ENCODE results near the gene LMX1B. TPM values are rescaled to one million over a fixed set of nuclear protein-coding genes. Genes with fewer than 3 reads are reported as not detected.
A peak's percentile ranks its signal among the peaks of the same experiment; 100 is the strongest.
"Not testable (repeated sequence)": the region's sequence is repeated elsewhere in the genome, so short reads cannot be mapped to it uniquely, and the experiment has no call there.

Gene LMX1B
- polyA plus RNA-seq, 1 of the 3 experiments (the other 2 are of a cell fraction) = not detected

- Histone ChIP-seq H3K9ac (no peak overlapping the region), H3K79me2 (ENCODE audit: insufficient read depth) (no peaks in the 10 kb centered on the region), H4K20me1 (ENCODE audit: insufficient read depth) (no peaks in the 10 kb centered on the region), H3K27ac (ENCODE audit: low read depth in 2 of 2, low read length in 1 of 2) (no peak overlapping the region), H3K27me3 (ENCODE audit: insufficient read depth) (peaks cover 6% of the 10 kb centered on the region), H3K4me3 (ENCODE audit: low read depth in 2 of 2, low read length in 1 of 2) (no peak overlapping the region), H3K9me2 (no peaks in the 10 kb centered on the region), H3K4me1 (ENCODE audit: control insufficient read depth in 1 of 2, insufficient read depth in 2 of 2, low read depth in 1 of 2, low read length in 1 of 2) (peaks cover 10% of the 10 kb centered on the region in 2 experiments; a peak in 2 of 4 replicates), H3K9me3 (no peaks in the 10 kb centered on the region), H2AFZ (ENCODE audit: low read depth) (no peak overlapping the region), H3F3A (replicated peaks; ENCODE audit: insufficient read depth) (no peaks in the 10 kb centered on the region), H3K4me2 (no peak overlapping the region), H3K36me3 (replicated peaks in 1 of 2; ENCODE audit: control insufficient read depth in 1 of 2, insufficient read depth in 2 of 2, low read length in 1 of 2) (no peaks in the 10 kb centered on the region)
- no peak for DNase-seq
- ChIA-PET POLR2A (no interaction called here), CTCF (interaction anchor here (1.1 to 3.8 kb wide), 3 partner anchors 9 to 224 kb away, joined by 3 to 12 read pairs (median 7); no protein-coding TSS in a partner anchor)
- no peak for TF ChIP-seq YY1 (IDR thresholded peaks at IDR 0.05; ENCODE audit: low read depth)
- no peak for TF ChIP-seq SMC3 (IDR thresholded peaks at IDR 0.05; ENCODE audit: low read depth, low read length)
- no peak for TF ChIP-seq CHD2 (IDR thresholded peaks at IDR 0.05; ENCODE audit: low read length, partially characterized antibody)
- TF ChIP-seq POLR2AphosphoS5 (IDR thresholded peaks at IDR 0.05; ENCODE audit: low read depth, low read length) = no peak
- no peak for TF ChIP-seq REST (IDR thresholded peaks at IDR 0.05; ENCODE audit: low read depth, low read length)
- TF ChIP-seq NFIC (IDR thresholded peaks at IDR 0.05; ENCODE audit: borderline replicate concordance) = no peak
- TF ChIP-seq EP300 (IDR thresholded peaks at IDR 0.05; ENCODE audit: borderline replicate concordance in 1 of 2, low read depth in 1 of 2, low read length in 1 of 2) = no peak
Measured at GRCh38 chr9:126715382-126715781, 101.7 kb downstream of the LMX1B start.

GRCh38 chr9:126717441-126717840 lies 103.7 kb downstream of the LMX1B start:
- H3K9me3 ChIP-seq; H3K9ac ChIP-seq; POLR2A ChIA-PET; H3F3A ChIP-seq (replicated peaks; ENCODE audit: insufficient read depth); H3K9me2 ChIP-seq; H3K4me2 ChIP-seq; H2AFZ ChIP-seq (ENCODE audit: low read depth); H3K79me2 ChIP-seq (ENCODE audit: insufficient read depth); H3K27ac ChIP-seq (ENCODE audit: low read depth in 2 of 2, low read length in 1 of 2); H3K27me3 ChIP-seq (ENCODE audit: insufficient read depth); H4K20me1 ChIP-seq (ENCODE audit: insufficient read depth); DNase-seq; H3K4me3 ChIP-seq (ENCODE audit: low read depth in 2 of 2, low read length in 1 of 2); H3K36me3 ChIP-seq (replicated peaks in 1 of 2; ENCODE audit: control insufficient read depth in 1 of 2, insufficient read depth in 2 of 2, low read length in 1 of 2): not testable (repeated sequence)
- peaks cover 10 to 18% of the 10 kb centered on the region in 2 experiments; a peak in 2 of 4 replicates for H3K4me1 ChIP-seq (ENCODE audit: control insufficient read depth in 1 of 2, insufficient read depth in 2 of 2, low read depth in 1 of 2, low read length in 1 of 2)
- 50% methylated on average over 5 of the region's 5 CpGs for WGBS (ENCODE audit: low lambda C conversion rate)
- CTCF ChIA-PET = interaction anchor here (1.7 to 6.2 kb wide), 4 partner anchors 11 to 64 kb away, joined by 5 to 66 read pairs (median 9); no protein-coding TSS in a partner anchor

- CTCF ChIA-PET = interaction anchor here (0.6 to 6.2 kb wide), 4 partner anchors 13 to 62 kb away, joined by 3 to 66 read pairs (median 10); no protein-coding TSS in a partner anchor
Measured at GRCh38 chr9:126719618-126720031, 105.9 kb downstream of the LMX1B start.

More at GRCh38 chr9:126719618-126720031, 105.9 kb downstream of the LMX1B start:
- Histone ChIP-seq H3F3A (replicated peaks; ENCODE audit: insufficient read depth) (no peaks in the 10 kb centered on the region), H3K4me3 (ENCODE audit: low read depth in 2 of 2, low read length in 1 of 2) (no peak overlapping the region), H2AFZ (ENCODE audit: low read depth) (no peak overlapping the region), H3K4me1 (ENCODE audit: control insufficient read depth in 1 of 2, insufficient read depth in 2 of 2, low read depth in 1 of 2, low read length in 1 of 2) (peaks cover 10 to 34% of the 10 kb centered on the region in 2 experiments; a peak in 2 of 4 replicates), H3K9me3 (no peaks in the 10 kb centered on the region), H3K36me3 (replicated peaks in 1 of 2; ENCODE audit: control insufficient read depth in 1 of 2, insufficient read depth in 2 of 2, low read length in 1 of 2) (no peaks in the 10 kb centered on the region), H4K20me1 (ENCODE audit: insufficient read depth) (no peaks in the 10 kb centered on the region), H3K79me2 (ENCODE audit: insufficient read depth) (no peaks in the 10 kb centered on the region), H3K4me2 (no peak overlapping the region), H3K9me2 (no peaks in the 10 kb centered on the region), H3K9ac (no peak overlapping the region), H3K27me3 (ENCODE audit: insufficient read depth) (peaks cover 12% of the 10 kb centered on the region), H3K27ac (ENCODE audit: low read depth in 2 of 2, low read length in 1 of 2) (peak overlapping the region in 1 of 2 experiments; percentile 75; a peak in 2 of 4 replicates)
- 40% methylated on average over 6 of the region's 6 CpGs for WGBS (ENCODE audit: low lambda C conversion rate)
- TF ChIP-seq CHD2 (IDR thresholded peaks at IDR 0.05; ENCODE audit: low read length, partially characterized antibody) (peak; percentile 17), ELF1 (IDR thresholded peaks at IDR 0.05) (no peak)
- POLR2A ChIA-PET = no interaction called here
- DNase-seq = peak; percentile 83

Data from SK-N-SH (cell line).